GM21737 (cell line): ENCODE measurements around the gene FAM229B.
"Not testable (repeated sequence)": the region's sequence is repeated elsewhere in the genome, so short reads cannot be mapped to it uniquely, and the experiment has no call there.

ENCODE experiments used
- ATAC-seq: cut with Tn5 transposase; IDR thresholded peaks from one replicate; pipeline ENCODE4 v1.9.1; 2021; ENCODE audit warnings: mild to moderate bottlenecking, moderate library complexity; ENCODE audit not compliant: unreplicated experiment

The FAM229B gene, protein sequence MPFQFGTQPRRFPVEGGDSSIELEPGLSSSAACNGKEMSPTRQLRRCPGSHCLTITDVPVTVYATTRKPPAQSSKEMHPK

DNA sequence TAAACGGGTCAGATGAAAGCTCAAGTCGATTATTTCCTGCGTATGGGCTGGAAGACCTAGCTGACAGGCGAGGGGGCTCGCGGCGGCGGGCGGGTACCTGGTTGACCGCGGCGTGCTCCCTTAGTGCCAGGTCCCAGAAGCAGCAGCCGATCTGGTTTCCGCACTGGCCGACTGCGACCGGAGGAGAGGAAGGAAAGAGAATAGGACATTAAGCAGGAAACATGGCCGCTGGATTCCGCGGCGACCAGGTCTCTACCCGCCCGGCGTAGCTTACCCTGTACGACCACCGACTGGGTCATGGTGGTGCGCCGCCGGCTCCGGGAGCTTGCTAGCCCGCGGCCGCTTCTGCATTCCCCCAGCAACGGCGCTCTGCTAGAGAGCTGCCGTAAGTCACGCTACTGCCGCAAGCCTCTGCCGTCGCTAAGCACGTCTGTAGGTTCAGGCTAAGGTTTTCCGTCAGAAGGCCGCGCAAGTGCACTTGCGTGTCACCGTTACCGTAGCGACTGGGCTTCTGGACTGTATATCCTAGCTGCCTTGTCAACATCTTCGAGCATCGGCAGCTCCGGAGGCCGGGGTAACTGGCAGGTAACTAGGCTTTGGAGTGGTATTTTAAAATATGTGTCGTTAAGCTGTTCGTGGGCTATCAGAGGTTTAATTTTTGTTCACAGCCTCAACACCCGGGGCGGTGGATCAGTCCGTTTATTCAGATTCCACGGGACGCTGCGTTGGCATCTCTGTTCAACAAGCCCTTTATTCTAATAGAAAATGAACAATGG, at the start of gene FAM229B, which contains the start of gene TUBE1:
Gene FAM229B, plus strand, starts transcription at position 456 of the 776 bp plus-strand sequence. CDS start 11,693 bp downstream, outside the sequence.
Gene TUBE1, minus strand, starts transcription at position 347 of the 776 bp plus-strand sequence. Its CDS starts 48 bp downstream, at position 299.
- ATAC-seq: peak; percentile 98

DNA sequence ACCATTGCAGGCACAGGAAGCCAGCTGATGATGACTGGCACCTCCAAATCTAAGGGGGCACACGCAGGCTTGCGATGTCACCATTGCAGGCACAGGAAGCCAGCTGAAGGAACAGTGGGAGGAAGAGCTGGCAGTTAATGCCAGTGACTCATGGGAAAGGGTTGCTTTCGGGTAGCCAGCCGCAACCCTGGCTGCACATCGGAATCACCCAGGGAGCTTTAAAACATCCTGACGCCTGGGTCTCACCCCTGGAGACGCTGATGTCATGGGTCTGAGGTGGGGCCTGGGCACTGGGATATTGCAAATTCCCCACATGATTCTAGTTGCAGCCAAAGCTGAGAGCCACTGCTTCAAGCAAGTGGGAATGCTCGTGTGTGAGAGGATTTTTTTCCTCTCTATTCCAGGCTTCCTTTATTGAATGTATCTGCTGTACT, 49.6 kb upstream of the FAM229B start:
- ATAC-seq: no peak

DNA sequence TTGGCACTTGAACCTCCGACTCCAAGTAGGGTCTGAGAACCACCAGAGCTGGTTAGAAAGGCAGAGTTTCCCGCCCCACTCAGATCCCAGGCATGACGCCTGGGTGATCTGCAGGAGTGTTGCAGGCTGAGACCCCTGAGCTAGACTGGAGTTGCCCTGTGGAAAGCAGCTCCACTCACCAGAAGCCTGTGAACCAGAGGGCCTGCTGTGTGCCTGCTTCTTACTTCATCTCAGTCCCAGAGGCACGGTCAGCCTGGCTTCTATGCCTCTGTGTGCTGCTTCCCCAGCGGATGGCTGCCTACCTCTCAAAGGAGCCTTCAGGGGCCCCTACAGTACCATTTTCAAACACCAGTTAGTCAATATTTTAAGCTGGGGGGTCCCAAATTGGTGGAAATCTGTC, 49.1 kb upstream of the FAM229B start:
- ATAC-seq: no peak

DNA sequence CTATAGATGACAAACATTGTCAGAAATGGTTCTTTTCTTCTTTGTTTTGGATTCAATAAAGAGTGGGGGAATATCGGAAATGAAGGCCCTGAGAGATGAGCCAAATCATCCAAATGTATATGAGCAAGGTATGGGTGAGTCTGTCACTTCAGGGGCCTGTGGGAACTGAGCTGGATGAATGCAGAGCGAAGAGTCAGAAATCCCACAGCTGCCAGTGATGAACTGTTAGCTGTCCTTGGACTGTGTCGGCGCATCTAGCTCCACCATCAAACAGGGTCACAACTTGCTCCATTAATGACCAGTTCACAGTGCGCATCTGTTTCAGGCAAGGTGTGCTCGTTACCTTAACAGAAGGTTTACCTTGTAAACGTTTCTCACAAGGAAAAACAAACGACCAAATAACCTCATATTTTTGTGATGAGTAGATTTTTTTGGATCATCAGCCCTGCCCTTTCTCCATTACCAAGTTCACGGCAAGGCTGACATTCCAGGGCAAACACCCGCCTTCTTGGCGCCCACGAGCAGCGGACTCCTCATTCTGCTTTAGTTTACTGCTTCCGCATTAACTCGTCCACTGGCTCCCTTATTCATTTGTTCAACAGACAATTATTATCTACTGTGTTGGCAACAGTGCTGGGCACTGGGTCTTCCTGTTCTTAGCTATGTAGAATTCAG, 48.5 kb upstream of the FAM229B start:
- ATAC-seq: no peak

DNA sequence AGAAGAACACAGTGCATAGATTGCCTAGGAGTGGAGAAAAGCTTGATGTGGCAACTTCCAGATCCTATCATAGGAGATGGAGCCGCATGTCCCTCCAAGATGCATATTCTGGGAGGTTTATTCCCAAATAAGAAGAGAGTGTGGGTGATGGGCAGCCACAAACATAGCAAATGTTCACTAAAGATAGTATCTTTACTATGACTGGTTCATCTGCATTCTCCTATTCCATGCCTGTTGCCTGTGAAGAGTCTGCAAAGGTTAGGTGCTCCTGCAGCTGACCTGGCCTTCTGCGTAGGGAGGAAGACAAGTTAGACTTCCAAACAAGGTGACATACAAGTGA, 48.0 kb upstream of the FAM229B start:
- ATAC-seq: no peak

DNA sequence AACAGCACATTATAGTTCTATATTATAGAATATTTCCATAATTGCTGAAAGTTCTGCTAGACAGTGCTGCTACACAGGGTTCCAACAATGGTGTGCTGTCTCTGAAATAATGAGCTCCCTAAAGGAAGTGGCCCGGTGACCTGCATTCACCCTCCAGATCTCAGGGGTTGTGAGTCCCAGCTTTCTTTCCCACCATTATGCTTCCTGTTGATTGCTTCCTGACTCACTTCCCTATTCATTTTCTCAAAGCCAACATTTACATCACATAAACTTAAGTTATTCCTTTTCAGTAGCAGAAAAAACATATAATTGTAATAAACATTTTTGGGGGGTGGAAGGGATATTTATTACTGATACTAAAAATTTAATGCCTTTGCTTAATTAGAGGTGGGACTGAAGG, 46.4 kb upstream of the FAM229B start:
- no peak for ATAC-seq

DNA sequence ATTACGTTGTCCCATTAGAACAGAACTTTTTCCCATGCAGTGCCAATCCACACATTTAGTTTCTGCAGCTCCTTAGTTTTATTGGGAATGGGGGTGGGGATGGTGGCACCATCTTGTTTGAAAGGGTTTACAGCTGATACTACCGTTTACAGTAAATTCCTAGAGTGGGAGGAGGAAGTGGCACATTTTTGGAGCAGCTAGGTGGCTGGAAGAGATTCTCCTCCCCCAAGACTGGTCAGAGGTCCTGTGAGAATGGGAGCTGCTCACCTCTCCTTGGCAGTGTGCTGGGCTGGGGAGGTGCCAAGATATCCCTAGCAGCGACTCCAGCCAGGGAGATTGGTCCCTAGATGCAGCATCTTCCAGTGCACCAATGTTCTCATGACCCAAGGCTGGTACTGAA, 45.9 kb upstream of the FAM229B start:
- ATAC-seq: no peak

DNA sequence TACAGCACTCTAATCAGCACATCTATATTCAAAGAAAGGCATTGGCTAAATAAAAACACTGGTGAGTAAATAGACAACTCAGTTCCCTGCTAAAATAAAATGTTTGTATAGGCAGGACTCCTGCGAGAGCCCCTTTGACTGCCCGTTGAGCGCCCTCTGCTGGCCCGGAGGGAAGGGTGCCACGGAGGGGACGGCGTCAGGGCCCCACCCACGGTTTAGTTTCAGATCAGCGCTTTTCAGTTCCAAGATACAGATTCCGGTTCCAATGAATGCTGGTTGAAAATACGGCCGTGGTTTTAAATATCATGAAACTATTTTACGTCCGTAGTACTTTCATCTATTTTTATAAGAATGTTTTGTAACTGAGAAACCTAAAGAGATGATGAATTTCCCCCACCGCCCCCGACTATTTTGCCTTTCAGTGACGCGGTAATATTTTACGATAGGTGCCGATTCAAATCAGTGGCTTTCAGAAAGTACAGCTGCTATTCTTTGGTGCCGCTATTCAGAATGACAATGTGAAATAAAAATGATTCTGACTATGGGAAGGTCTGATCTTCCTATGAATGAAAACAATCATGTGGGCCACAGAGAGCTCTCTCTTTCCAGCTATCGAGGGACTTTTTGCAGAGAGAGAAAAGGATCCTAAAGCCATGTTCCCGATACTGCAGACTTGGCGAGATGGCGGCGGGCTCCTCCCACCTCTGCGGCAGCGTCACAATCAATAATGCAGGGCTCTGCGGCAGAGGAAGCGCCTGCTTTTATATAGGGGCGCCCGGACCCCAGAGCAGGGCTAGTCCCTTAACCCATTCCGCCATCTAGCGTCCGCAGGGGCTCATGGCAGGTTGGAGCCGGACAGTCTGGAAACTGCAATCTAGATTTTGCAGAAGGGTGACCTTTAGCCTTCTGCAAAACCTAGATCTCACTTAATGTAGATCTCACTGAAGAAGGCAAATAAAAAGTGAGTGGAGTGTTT, 44.1 kb upstream of the FAM229B start:
- peak; percentile 88 for ATAC-seq

DNA sequence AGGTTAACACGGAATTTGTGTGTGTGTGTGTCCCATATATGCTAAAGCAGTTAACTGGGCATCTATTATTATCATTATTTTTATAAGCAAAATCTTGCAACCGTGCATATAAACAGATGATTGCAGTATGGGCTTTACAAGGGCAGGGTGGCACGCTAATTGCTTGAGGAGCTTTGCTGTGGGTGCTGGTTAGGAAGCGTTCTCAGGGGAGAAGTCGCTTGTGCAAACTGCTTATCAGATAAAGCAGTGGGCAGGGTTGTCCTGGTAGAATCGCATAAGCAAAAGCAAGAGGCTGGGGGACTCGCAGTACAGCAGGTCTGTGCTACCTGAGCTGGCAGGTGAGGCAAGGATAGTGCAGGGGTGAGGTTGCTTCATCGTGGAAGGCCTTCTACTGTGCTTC, 43.2 kb upstream of the FAM229B start:
- ATAC-seq: no peak

DNA sequence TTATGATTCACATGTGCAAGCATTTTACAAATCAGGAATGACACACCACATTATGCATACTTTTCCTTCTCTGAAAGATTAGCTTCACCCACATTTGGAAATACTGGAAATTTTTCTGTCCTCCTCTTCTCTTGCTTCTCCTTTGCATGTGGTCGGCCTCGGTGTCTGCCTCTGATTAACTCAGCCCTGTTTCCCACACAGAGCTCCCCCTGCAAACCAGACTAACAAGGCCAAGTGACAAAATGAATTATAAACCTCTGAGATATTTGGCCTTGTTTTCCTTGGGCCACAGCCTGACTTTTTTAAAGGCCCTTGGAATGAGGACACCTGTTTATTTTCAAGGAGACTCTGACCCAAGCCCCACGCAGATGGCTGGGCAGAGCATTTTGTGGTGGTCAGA, 42.5 kb upstream of the FAM229B start:
- ATAC-seq: no peak

DNA sequence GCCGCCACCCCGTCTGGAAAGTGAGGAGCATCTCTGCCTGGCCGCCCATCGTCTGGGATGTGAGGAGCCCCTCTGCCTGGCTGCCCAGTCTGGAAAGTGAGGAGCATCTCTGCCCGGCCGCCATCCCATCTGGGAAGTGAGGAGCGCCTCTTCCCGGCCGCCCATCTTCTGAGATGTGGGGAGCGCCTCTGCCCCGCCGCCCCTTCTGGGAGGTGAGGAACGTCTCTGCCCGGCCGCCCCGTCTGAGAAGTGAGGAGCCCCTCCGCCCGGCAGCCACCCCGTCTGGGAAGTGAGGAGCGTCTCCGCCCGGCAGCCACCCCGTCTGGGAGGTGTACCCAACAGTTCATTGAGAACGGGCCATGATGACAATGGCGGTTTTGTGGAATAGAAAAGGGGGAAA, 39.9 kb upstream of the FAM229B start:
- ATAC-seq: not testable (repeated sequence)

DNA sequence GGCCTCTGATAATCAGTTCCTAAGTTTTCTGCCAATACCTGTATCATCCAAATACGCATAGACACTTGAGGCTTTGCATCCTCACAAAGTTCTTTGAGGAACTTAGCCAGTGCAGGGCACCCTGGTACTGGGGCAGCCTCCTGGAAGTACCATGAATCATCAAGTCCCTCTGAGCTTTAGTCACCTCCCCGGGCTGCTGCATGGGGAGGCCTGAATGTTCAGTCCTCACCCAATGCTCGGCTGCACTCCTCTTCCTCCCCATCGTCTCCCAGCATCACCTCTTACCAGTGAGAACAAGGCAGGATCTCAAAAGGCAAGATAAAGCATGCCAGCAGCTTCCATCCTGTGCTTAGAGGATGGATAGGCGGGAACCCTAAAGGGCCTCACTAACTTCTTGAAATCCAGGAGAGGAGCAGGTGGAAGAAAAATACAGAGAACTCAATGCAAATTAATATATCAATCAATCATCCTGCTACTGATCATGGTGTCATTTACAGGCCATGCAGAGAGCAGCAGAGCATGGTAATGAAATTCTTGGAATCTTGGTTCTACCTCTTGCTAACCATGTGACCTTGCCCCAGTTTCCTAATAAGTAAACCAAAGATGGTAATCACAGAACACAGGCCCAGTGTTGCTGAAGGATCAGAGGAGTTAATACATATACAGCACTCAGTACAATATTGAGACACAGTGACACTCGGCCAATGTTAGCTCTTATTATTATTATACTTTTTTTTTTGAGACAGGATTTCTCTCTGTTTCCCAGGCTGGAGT, 38.2 kb upstream of the FAM229B start:
- ATAC-seq: no peak

DNA sequence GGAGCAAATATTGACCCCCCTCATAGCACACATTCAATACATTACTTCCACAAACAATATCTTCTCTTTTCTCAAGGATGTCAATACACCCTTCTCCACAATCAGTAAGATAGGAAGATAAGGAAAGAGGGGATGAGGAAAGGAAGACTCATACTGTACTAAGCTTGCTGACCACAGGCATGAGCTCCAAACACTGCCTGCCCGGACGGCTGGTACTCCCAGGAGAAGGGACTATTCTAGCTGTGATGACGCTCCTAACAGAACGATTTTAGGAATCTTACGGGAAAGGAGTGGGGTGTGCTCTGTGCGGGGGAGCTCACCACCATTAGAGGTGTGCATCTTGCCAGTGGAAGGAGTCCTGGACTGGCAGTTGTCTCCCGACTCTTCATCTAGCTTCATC, 37.4 kb upstream of the FAM229B start:
- no peak for ATAC-seq

DNA sequence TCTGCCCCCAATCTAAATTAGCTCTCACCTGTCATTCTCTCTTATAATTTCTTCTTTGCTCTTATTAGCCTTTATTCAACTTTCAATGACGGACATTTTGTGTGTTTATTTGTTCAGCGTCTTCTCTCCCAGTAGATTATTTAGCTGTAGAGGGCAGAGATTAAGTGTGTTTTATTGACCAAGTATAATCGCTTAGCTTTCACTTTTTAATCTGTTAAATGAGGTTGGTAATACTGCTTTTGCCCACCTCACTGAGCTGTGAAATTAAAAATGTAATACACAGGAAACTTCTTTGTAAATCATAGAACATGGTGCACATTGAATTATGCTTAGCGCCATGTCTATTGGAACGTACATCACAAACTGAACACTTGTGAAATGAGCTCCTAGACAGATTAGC, 37.0 kb upstream of the FAM229B start:
- ATAC-seq: no peak

DNA sequence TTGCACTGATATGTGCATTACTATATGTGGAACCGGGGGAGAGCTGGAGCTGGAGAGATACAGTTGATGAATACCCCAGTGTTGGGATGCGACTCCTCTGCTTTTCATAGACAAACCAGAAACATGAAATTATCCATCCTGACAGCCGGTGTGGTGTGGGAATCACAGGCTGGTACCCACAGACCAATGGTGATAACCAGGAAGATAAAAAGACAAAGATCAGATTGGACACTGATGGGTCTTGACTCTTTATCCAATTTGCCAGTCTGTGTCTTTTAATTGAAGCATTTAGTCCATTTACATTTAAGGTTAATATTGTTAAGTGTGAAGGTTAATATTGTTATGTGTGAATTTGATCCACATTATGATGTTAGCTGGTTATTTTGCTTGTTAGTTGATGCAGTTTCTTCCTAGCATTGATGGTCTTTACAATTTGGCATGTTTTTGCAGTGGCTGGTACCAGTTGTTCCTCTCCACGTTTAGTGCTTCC, 36.1 kb upstream of the FAM229B start:
- not testable (repeated sequence) for ATAC-seq

DNA sequence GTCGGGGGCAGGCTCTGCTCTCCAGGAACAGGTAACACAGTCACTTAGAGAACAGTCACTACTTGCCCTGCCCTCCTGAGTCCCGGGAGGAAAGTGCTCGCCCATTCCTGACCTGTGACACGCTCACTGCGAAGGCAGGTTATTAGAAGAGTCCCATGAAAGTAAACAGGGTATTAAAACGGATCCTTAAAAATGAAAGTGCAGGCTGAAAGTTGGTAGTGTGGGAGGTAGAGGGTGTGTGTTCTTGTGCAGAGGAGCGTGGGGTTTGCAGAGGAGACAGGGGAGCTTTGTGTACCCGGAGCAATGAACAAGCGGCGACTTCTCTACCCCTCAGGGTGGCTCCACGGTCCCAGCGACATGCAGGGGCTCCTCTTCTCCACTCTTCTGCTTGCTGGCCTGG, 33.4 kb upstream of the FAM229B start, which contains the start of gene CCN6:
Gene CCN6, plus strand, starts transcription at position 104 of the 400 bp plus-strand sequence. Its CDS starts 254 bp downstream, at position 358.
- ATAC-seq: no peak

DNA sequence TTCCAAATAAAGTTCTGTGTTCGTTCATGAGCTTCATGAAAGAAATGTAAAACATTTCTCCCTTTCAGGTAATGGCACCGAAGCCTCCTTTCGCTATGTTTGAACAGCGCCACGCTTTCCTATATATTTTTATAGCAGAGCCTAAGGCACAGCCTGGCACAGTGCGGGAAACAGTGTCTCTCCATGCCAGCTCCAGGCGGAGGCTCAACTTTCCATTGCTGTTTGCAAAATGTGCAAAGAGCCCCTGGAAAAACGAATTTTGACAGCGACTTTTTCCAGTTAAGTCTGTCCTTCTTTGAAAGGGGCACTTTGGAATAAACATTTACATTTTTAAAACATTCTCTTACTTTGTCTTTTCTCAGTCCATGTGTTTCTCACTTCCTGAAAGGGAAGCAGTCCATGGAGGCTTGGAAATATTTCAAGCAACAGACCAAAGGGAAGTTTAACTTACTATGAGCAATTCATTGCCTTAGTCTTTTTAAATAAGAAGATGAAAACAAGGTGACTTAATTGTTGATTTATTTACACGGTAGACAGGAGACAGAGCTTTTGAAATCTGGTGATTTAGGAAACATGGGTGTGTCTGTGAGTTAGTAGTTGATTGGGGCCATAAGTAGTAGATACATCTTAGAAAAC, 32.7 kb upstream of the FAM229B start:
- no peak for ATAC-seq

DNA sequence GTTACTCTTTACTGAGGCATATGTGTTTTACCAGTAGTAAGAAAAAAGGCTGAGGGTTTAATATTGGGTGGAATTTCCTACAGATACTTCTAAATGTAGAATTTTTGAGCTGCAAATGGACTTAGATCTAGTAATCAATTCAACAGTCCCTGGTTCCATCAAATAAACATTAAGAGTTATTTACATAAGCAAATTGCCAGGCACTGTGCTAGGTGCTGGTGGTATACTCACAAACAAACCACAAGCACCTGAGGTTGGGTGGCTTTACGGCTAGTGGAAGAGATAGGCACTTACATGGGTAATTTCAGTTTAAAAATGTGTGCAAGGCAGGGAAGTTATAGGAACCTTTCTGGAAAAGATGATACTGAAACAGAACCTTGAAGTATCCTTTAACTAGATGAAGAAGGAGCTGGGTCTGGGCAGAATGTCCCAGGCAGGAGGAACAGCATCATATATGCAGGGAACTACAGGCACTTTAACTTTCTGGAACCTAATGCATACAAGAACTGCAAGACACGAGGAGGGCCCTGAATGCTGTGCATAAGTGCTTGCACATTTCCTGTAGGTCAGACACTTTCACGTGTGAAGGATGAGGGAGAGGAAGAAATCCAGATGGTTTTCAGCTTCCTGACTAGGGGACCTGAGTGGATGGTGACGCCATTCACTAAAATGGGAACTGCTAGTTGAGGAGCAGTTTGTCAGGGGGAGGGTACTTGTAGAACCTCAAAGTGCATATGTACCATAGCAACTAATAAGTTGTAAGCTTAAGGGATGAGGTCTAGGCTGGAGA, 29.0 kb upstream of the FAM229B start:
- no peak for ATAC-seq

DNA sequence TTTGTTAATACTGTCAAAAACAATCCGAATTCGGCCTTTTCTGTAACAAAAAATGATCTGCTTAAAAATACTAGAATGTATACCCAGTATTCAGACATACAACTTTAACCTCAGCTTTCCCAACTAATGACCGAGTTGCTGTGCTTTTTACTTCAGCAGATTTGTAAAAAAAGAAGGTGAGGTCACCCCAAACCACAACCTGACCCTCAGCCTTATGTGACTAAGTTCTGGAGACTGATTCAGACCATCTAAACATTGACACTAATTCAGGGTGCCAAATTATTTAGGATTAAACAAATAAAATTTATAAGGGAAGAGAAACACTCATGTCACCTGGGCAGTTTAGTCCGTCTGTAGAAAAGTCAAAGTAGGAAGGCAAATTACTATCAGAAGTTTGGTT, 25.8 kb upstream of the FAM229B start:
- no peak for ATAC-seq
